Muscle layer of duodenum (tissue), 2 donors: ENCODE results near the gene VPS25.

Source experiments
- H3K27ac ChIP-seq: one replicate; pipeline ENCODE4 v1.7.0; 2013; ENCODE audit warnings: mild to moderate bottlenecking, low read length
- H3K27me3 ChIP-seq: one replicate; pipeline ENCODE4 v1.7.0; 2013; ENCODE audit warnings: low read depth, mild to moderate bottlenecking, control low read depth, low read length
- H3K36me3 ChIP-seq, 2 donors: one replicate each; pipeline ENCODE4 v1.7.0; 2013; ENCODE audit warnings: low read length in 2 of 2, control low read depth in 1 of 2, mild to moderate bottlenecking in 1 of 2; ENCODE audit not compliant: insufficient read depth in 2 of 2, control insufficient read depth in 1 of 2
- H3K4me1 ChIP-seq, 2 donors: one replicate each; pipeline ENCODE4 v1.7.0; 2013; ENCODE audit warnings: low read length in 2 of 2, mild to moderate bottlenecking in 2 of 2, control low read depth in 1 of 2, moderate library complexity in 1 of 2; ENCODE audit not compliant: insufficient read depth in 2 of 2, control insufficient read depth in 1 of 2
- H3K4me3 ChIP-seq, 2 donors: one replicate each; pipeline ENCODE4 v1.7.0; 2013; ENCODE audit warnings: low read length in 2 of 2, low read depth in 1 of 2, mild to moderate bottlenecking in 1 of 2
- H3K9me3 ChIP-seq, 2 donors: one replicate each; pipeline ENCODE4 v1.7.0; 2013; ENCODE audit warnings: low read length in 2 of 2, control low read depth in 1 of 2, mild to moderate bottlenecking in 1 of 2; ENCODE audit not compliant: control insufficient read depth in 1 of 2
- donor health status: healthy.

VPS25 gene

DNA sequence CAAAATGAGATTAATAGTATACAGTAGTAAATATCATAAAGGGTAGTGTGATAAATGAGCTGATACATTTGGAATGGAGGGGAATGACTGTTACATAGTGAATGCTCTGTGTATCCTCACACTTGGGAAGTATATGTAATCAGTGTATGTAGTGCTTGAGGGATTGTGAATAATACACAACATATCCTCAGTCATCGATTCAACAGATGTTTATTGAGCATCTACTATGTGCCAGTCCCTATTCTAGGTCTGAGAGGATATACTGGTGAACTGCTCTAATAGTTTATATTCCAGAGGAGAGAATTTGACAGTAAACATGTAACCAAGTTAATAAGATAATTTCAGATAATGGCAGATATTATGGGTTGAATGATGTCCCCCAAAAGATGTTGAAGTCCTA, 54.2 kb downstream of the VPS25 start:
- Histone ChIP-seq H3K27me3 (no peaks in the 10 kb centered on the region), H3K36me3 (no peaks in the 10 kb centered on the region)

More for the DNA sequence above, 54.2 kb downstream of the VPS25 start:
- Histone ChIP-seq H3K9me3 (no peaks in the 10 kb centered on the region), H3K4me1 (peaks cover 3 to 12% of the 10 kb centered on the region in 2 donors), H3K4me3 (no peak overlapping the region), H3K27ac (no peak overlapping the region)
